ENCODE results near the gene DUS4L.

Gene DUS4L

DNA sequence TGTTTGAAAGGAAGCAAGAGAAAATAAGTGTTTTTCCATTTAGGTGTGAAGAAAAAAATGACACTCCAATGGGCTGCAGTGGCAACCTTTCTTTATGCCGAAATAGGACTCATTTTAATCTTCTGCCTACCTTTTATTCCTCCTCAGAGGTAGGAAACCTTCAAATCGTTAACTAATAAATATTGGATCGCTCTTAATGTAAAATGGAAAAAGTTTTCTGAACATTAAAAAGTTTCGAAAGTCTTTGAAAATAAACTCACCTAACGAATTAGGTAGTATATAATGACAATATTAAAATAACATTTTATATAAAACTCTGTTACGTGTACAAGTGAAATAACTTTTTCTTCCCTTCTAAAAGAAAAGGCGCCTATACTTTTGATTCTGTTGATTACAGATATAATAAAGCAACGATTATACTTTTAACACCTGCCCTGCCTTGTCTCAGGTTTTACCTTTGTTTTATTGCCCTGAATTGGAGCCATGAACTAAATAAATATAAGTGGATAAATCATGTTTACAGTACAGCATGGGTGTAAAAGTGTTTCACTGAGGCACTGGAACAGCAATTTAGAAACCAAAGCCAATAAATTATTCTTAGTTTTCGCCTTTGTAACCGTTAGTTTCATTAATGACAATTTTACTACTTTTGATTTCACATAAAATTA, 17.1 kb downstream of the DUS4L start:
- no peak for DNase-seq

DNA sequence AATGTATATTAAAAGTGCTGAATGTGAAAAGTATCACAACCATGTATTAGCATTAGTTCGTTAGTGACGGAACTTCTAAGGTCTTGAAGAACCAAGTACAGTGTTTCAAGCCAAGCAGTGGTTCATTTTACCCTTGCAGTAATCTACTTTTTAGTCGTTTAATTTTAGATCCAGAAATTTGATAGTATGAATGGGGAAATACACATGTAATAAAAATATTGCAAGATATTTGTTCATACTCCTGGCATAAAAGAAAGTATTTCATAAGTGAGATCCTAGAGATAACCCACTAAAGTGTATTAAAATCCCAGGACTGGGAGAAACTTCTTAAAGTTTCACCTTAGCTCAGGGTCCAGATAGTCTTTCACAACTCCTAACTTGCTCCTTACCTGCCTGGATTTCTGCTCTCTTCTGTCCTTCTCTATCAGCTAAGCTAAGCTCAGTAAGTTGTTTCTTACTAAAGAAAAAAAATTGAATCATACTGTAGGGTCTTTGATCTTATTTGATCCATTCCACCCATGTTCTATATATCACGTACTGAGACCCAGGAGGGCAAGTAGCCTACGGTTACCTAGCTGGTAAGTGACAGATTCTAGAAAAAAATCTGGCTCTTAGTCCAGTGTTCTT, 17.7 kb downstream of the DUS4L start:
- DNase-seq = no peak

GRCh38 chr7:107582875-107583274, 19.1 kb downstream of the DUS4L start:
- no peak for DNase-seq

GRCh38 chr7:107584716-107585115, 20.9 kb downstream of the DUS4L start:
- no peak for DNase-seq

GRCh38 chr7:107588529-107589130, 24.9 kb downstream of the DUS4L start:
- no peak for DNase-seq

DNA sequence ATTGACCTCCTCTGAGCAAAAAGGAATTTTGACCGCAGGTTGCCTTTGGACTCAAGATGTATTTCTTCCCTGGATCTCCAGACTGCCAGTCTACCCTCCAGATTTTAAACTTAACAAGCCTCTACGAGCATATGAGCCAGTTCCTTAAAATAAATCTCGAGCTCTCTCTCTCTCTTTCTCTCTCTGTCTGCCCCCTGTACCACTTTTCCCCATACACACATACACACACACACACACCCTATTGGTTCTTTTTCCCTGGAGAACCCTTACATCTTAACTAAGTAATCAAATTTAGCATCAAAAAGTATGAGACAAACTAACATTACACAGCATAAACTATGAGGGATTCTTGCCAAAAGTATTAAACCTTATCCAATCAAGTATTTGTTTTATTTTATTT, 27.6 kb downstream of the DUS4L start:
- no peak for DNase-seq

- DNase-seq = peak; percentile 88
Measured at GRCh38 chr7:107592361-107593024, 28.7 kb downstream of the DUS4L start.

DNA sequence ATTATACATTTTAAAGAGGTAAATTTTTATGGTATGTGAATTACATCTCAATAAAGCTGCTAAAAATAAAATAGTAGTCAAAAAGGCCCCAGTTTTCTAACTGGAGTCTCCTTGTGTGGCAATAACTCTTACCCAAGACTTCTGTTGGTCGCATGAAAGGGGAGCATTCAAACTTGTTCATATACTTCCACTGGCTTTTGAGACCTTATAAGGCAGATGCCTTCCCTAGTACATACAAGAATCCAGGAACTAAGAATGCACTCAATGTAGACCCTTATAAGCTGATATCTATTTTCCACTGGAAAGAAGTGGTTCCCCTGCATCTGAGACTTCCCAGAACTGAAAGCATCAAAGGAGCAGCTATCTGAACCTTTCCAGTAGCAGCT, 29.2 kb downstream of the DUS4L start:
- no peak for DNase-seq

GRCh38 chr7:107594961-107595737, 31.4 kb downstream of the DUS4L start:
- DNase-seq = no peak

DNA sequence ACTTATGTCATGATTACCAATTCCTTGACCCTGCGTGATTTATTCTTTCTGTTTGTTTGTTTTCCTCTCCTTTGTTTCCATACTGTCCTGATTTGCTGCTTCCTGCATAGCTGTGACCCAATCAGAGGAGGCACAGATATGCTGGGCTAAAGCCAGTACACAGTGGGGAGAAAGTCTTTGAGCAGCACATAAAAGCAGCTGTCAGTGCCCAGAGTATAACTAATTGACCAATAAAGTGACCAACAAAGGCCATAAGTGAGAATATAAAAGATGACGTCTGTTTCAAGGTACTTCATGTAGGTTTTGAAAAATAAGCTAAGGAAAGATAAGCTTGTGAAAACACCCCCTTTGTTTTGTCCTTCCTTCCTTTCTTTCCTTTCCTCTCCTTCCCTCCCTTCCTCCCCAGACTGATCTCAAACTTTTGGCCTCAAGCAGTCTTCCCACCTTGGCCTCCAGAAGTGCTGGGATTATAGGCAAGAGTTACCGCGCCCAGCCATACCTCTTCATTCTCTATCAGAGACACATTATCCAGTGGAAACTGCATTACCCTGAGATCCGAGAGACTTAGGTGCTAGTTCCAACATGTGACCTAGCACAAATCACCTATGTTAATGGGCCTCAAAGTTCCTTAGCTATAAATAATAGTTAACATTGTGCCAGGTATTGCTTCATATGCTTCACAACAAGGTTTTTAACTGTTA, 33.3 kb downstream of the DUS4L start:
- DNase-seq = no peak

- no peak for DNase-seq
Measured at GRCh38 chr7:107597582-107597916, 33.8 kb downstream of the DUS4L start.

GRCh38 chr7:107597953-107598352, 34.2 kb downstream of the DUS4L start:
- DNase-seq = no peak

GRCh38 chr7:107599262-107599661, 35.5 kb downstream of the DUS4L start:
- DNase-seq = no peak

DNA sequence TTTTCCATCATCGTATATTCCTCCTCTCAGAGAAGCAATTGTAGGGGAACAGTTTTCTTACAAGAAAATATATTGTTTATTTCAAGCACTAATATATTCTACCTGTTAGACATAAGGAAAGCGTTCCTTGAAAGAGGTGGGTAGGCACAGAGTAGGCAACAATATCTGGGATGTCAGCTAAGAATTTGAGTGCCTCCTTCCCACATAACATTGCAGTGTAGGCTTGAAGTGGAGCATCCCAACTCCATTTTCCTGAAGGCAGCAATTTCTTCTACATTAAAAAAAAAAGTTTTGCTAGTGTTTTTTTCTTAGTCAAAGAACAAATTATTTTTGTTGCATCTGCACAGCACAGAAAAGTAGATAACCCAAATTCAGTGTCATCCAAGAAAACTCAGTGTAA, 37.0 kb downstream of the DUS4L start:
- no peak for DNase-seq

DNA sequence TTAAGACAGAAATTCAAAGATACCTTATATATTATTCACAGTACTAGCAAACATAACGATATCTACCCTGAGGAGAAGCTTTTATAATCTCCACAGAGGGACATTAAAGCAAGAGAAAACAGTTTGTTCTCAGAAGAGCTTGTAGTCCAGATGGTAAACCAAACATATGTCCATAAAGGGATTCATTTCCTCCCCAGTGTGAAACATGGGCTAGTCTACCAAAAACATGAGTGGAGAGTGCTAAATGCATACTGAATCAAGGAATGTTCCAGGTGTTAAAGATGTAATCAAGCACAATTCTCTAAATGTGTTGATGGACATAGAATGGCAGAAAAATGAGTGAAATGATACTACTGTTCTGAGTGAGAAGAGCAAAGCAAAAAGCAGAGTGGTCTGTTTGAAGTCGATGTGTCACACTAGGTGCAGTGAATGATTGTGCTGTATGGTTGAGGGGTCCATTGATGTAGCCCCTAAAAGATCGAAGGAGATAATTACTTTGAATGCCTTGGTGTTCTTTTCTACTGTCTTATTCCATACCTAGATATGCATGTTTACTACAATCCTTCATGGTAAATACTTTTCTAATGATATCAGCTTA, 41.5 kb downstream of the DUS4L start:
- DNase-seq = peak; percentile 18

GRCh38 chr7:107606303-107606702, 42.5 kb downstream of the DUS4L start:
- no peak for DNase-seq

DNA sequence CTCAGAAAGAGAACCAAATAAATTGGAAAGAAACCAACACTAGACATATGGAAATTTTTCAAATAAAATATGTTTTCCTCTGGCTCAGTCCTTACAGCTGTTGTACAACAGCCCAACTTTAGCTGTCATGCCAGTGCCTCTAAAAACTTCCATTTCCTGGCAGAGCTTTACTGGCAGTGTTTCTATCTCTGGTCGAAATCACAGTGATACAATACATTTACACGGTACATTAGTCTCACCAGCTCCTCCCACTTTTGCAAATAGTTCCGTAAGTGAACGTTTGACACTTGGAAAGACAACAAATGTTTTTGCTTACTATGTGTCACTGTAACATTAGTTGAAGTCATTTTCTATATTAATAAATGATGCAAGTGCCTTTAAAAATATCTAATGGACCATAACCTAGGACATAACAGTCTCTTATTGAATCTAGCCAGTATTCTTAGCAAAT, 46.1 kb downstream of the DUS4L start:
- peak; percentile 69 for DNase-seq

- DNase-seq = no peak
Measured at GRCh38 chr7:107610323-107610722, 46.6 kb downstream of the DUS4L start.

DNA sequence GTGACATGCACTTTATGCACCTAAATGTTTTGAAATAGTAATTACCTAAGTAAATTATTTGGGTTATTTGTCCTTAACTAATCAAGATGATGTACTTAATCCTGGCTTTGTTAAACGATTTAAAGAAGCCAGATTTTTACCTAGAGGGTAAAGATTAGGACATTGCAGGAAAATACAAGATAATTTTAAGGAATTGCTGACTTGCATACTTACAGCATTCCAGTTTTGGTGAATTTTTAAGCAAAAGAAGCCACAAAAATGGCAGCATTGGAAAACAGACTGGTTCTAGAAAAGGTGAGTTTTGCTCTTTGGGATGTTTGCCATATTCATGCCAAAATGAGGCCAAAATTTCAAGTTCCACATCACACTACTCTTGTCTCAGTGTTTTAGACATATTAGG, 49.7 kb downstream of the DUS4L start:
- DNase-seq = no peak

GRCh38 chr7:107613948-107614347, 50.2 kb downstream of the DUS4L start:
- no peak for DNase-seq

DNA sequence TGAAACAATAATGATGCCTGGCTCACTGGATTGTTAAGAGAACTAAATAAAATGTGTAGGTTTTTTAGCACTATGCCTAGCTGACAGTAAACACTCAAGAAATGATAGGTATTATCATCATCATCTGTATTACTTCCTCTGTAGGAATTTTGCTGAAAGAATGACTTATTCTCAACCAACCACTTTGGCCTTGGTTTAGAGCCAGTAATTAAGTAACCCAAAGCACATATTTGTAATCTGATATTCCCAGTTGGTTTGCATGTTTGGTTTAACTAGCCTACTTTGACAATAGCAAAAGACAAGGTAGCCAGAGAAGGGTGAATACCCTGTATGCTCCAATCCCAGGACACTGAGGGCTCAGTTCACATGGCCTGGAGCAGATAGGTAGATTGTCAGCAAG, 50.7 kb downstream of the DUS4L start:
- DNase-seq = no peak
